Hepatocyte (in vitro differentiated cells): Measurements from ENCODE around the gene PRKRA. TPM values are rescaled to one million over a fixed set of nuclear protein-coding genes. Genes with fewer than 3 reads are reported as not detected.
"Not testable (repeated sequence)": the region's sequence is repeated elsewhere in the genome, so short reads cannot be mapped to it uniquely, and the experiment has no call there.

Source experiments
- DNase-seq: peaks from one replicate; pipeline ENCODE4 v3.0.0-alpha.2; 2016; ENCODE audit warnings: low spot score
- H2AFZ ChIP-seq: fragments of 200-600 bp; sonication (generic); 2 replicates; pipeline ENCODE4 v1.6.0; 2016; ENCODE audit warnings: antibody characterized with exemption, mild to moderate bottlenecking
- H3K27ac ChIP-seq: fragments of 200-600 bp; sonication (generic); 2 replicates; pipeline ENCODE4 v1.5.1; 2016; ENCODE audit warnings: mild to moderate bottlenecking
- H3K27me3 ChIP-seq: fragments of 200-600 bp; sonication (generic); 2 replicates; pipeline ENCODE4 v1.6.1; 2016
- H3K36me3 ChIP-seq: fragments of 200-600 bp; sonication (generic); replicated peaks from 2 replicates; pipeline ENCODE4 v1.5.1; 2016; ENCODE audit warnings: low read depth; ENCODE audit not compliant: insufficient read depth
- H3K4me1 ChIP-seq: fragments of 200-600 bp; sonication (generic); 2 replicates; pipeline ENCODE4 v1.5.1; 2016; ENCODE audit warnings: mild to moderate bottlenecking, moderate library complexity; ENCODE audit not compliant: insufficient read depth
- H3K4me2 ChIP-seq: fragments of 200-600 bp; sonication (generic); 2 replicates; pipeline ENCODE4 v1.6.0; 2016
- H3K4me3 ChIP-seq: fragments of 200-600 bp; sonication (generic); 2 replicates; pipeline ENCODE4 v1.5.1; 2016; ENCODE audit warnings: mild to moderate bottlenecking
- H3K79me2 ChIP-seq: fragments of 200-600 bp; sonication (generic); 2 replicates; pipeline ENCODE4 v1.6.0; 2017; ENCODE audit warnings: mild to moderate bottlenecking
- H3K9me2 ChIP-seq: fragments of 200-600 bp; sonication (generic); replicated peaks from 2 replicates; pipeline ENCODE4 v1.6.0; 2017; ENCODE audit warnings: mild to moderate bottlenecking; ENCODE audit not compliant: insufficient read depth
- H3K9me3 ChIP-seq: fragments of 200-600 bp; sonication (generic); 2 replicates; pipeline ENCODE4 v1.5.1; 2016; ENCODE audit warnings: low read depth, mild to moderate bottlenecking
- H4K20me1 ChIP-seq: fragments of 200-600 bp; sonication (generic); 2 replicates; pipeline ENCODE4 v1.6.0; 2016; ENCODE audit warnings: mild to moderate bottlenecking; ENCODE audit not compliant: insufficient read depth, poor library complexity, severe bottlenecking
- EZH2 ChIP-seq: fragments of 200-600 bp; sonication (generic); IDR thresholded peaks from 2 replicates; pipeline ENCODE4 v1.6.1; 2016; ENCODE audit warnings: antibody characterized with exemption, mild to moderate bottlenecking, borderline replicate concordance
- EZH2phosphoT487 ChIP-seq: fragments of 200-600 bp; sonication (generic); IDR thresholded peaks from one replicate; pipeline ENCODE4 v1.6.1; 2018; ENCODE audit warnings: antibody characterized with exemption, mild to moderate bottlenecking, low read depth, moderate library complexity; ENCODE audit not compliant: unreplicated experiment, severe bottlenecking
- WGBS: methylation state at CpG from one replicate; pipeline ENCODE4 v1.1.6; 2016; ENCODE audit warnings: low lambda C conversion rate; ENCODE audit errors: missing lambda C conversion rate; 5-methylcytosine and 5-hydroxymethylcytosine counted together
- polyA plus RNA-seq: library from polyadenylated mRNA; unstranded; fragments of >200 nt; fragmentation: Nextera tagmentation; extraction: Ambion mirVana; gene quantifications from 2 replicates; pipeline ENCODE4 v1.2.1, GENCODE V29; 2016
- total RNA-seq: library from RNA; depleted of rRNA; stranded (reverse); fragments of >200 nt; gene quantifications from 2 replicates; pipeline ENCODE4 v1.2.3, GENCODE V29; 2014
- TF ChIP-seq, protein P1 (sequence below): fragments of 200-600 bp; sonication (generic); IDR thresholded peaks from 2 replicates; pipeline ENCODE4 v1.5.1; 2016; ENCODE audit warnings: antibody characterized with exemption, mild to moderate bottlenecking; ENCODE audit not compliant: poor library complexity

Gene PRKRA
- total and polyA plus RNA-seq, 2 experiments from 2014 or later: 33.4 to 53.0 TPM

DNA sequence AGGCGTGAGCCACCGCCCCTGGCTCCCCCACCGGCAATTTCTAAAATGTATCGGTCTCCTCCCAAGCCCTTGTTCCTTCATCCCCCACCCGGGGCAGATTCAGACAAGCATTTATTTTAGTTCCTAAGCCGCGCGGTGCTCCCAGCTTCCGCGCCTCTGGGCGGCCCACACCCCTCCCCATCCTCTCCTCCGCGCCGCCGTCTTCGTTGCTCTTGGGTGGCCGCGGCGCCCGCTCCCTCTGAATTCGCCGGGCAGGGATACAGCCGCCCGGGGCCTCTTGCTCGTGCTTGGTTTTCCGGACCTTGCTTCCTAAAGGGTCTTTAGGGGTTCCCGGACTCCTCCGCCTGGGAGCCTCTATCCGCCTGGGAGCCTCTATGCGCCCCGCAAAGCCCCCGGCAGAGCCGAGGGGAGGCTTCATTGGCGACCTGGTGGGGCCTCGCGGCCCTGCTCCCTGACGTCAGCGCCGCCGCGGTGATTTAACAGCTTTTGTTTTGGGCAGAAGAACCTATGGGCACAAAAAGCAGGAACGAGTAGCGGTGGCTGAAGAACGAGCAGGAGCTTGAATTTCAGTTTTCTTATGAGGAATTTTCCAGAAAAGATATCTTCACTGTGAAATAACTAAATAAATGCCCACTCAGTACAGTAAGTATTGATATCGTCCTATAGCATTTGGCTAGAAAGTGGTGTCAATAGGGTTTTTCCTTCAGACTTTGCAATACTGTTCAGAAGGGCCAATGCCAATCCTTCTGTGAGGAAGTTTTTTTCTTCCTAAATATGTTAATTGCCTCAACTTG lies 37.3 kb downstream of the PRKRA start:
- TF ChIP-seq EZH2phosphoT487 (no peak), EZH2 (peak; percentile 34)
- no peaks in the 10 kb centered on the region for H3K79me2 ChIP-seq
- H3K27me3 ChIP-seq: no peaks in the 10 kb centered on the region
- no peaks in the 10 kb centered on the region for H3K36me3 ChIP-seq
- no peaks in the 10 kb centered on the region for H3K9me2 ChIP-seq
- H4K20me1 ChIP-seq: no peaks in the 10 kb centered on the region
- H2AFZ ChIP-seq: peak overlapping the region; percentile 87
- H3K4me1 ChIP-seq: peaks cover 7% of the 10 kb centered on the region
- no peaks in the 10 kb centered on the region for H3K9me3 ChIP-seq
- H3K4me2 ChIP-seq: peak overlapping the region; percentile 81
- peak overlapping the region; percentile 43 for H3K4me3 ChIP-seq
- DNase-seq: peak; percentile 74
- peak overlapping the region; percentile 93 for H3K27ac ChIP-seq
- WGBS: 2% methylated on average over 45 of the region's 45 CpGs

DNA sequence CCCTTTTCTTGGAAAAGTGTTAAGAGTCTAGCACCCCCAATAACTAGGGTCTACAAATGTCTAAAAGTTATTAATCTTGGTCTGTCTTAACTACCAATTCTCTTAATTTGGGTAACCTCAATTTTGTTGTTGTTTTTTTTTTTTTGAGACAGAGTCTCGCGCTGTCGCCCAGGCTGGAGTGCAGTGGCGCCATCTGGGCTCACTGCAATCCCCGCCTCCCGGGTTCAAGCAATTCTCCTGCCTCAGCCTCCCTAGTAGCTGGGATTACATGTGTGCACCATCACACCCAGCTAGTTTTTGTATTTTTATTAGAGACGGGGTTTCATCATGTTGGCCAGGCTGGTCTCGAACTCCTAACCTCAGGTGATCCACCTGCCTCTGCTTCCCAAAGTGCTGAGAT lies 38.5 kb downstream of the PRKRA start:
- not testable (repeated sequence) for H3K4me2 ChIP-seq, H3K4me3 ChIP-seq, H3K27ac ChIP-seq, H3K36me3 ChIP-seq, H4K20me1 ChIP-seq, DNase-seq, H3K79me2 ChIP-seq, H2AFZ ChIP-seq, H3K9me2 ChIP-seq, H3K9me3 ChIP-seq, H3K27me3 ChIP-seq, H3K4me1 ChIP-seq
- WGBS: 97% methylated on average over 8 of the region's 8 CpGs

DNA sequence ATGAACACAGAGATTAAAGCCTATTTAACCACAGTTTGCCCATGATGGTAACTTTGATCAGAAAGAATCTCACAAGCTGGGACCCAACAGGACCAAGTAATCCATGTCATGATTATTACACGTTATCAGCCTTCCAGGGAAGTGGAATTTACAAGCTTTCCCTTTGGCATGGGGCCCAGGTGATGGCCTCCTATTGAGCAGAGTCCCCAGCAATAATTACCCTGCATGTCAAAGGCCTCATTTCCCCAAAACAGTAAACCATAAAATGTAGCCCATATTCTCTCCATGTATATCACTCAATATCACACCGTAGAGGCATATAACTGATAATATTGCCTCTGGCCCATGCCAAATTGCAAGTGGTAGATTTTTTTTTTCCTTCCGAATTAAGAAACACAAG lies 38.9 kb downstream of the PRKRA start:
- no peak overlapping the region for H3K4me3 ChIP-seq
- no peaks in the 10 kb centered on the region for H3K9me3 ChIP-seq
- no peaks in the 10 kb centered on the region for H3K9me2 ChIP-seq
- no peak for TF ChIP-seq EZH2
- TF ChIP-seq, protein P1, sequence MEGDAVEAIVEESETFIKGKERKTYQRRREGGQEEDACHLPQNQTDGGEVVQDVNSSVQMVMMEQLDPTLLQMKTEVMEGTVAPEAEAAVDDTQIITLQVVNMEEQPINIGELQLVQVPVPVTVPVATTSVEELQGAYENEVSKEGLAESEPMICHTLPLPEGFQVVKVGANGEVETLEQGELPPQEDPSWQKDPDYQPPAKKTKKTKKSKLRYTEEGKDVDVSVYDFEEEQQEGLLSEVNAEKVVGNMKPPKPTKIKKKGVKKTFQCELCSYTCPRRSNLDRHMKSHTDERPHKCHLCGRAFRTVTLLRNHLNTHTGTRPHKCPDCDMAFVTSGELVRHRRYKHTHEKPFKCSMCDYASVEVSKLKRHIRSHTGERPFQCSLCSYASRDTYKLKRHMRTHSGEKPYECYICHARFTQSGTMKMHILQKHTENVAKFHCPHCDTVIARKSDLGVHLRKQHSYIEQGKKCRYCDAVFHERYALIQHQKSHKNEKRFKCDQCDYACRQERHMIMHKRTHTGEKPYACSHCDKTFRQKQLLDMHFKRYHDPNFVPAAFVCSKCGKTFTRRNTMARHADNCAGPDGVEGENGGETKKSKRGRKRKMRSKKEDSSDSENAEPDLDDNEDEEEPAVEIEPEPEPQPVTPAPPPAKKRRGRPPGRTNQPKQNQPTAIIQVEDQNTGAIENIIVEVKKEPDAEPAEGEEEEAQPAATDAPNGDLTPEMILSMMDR: no peak
- no peak for TF ChIP-seq EZH2phosphoT487
- 68% methylated on average over 3 of the region's 3 CpGs for WGBS
- H2AFZ ChIP-seq: no peak overlapping the region
- DNase-seq: no peak
- no peak overlapping the region for H3K27ac ChIP-seq
- H3K4me2 ChIP-seq: no peak overlapping the region
- H3K36me3 ChIP-seq: no peaks in the 10 kb centered on the region
- H4K20me1 ChIP-seq: no peaks in the 10 kb centered on the region
- peaks cover 7% of the 10 kb centered on the region for H3K4me1 ChIP-seq
- no peaks in the 10 kb centered on the region for H3K79me2 ChIP-seq
- no peaks in the 10 kb centered on the region for H3K27me3 ChIP-seq

DNA sequence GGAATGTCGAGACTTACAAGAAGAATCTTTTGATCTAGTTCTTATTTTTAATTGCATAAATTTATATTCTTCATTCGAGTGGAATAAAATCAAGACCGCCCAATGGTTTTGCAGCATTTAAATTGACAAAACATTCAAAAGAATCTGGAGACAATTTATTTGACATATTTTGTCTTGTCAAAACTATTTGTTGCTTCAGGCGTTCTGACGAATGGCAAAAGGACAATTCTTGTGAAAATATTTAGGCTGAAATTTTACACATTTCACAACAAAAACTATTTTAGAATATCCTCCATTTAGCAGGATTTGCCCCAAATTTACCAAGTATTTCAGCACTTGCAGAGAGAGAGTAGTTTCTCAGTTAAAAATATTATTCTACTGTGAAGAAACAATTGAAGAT lies 41.7 kb downstream of the PRKRA start:
- H3K27ac ChIP-seq: no peak overlapping the region
- 85% methylated on average over 5 of the region's 5 CpGs for WGBS
- H4K20me1 ChIP-seq: no peaks in the 10 kb centered on the region
- H3K9me2 ChIP-seq: no peaks in the 10 kb centered on the region
- no peak overlapping the region for H3K4me3 ChIP-seq
- H3K79me2 ChIP-seq: no peaks in the 10 kb centered on the region
- H3K9me3 ChIP-seq: no peaks in the 10 kb centered on the region
- no peak for DNase-seq
- peaks cover 3% of the 10 kb centered on the region for H3K4me1 ChIP-seq
- H3K27me3 ChIP-seq: no peaks in the 10 kb centered on the region
- H2AFZ ChIP-seq: no peak overlapping the region
- TF ChIP-seq EZH2 (no peak), EZH2phosphoT487 (no peak)
- TF ChIP-seq, protein P1: no peak
- H3K4me2 ChIP-seq: no peak overlapping the region
- H3K36me3 ChIP-seq: no peaks in the 10 kb centered on the region
